HG02981 (cell line): Measurements from ENCODE around the gene ADCY4.

ENCODE experiments used
- ATAC-seq: cut with Tn5 transposase; IDR thresholded peaks from one replicate; pipeline ENCODE4 v1.9.1; 2021; ENCODE audit warnings: mild to moderate bottlenecking, moderate library complexity; ENCODE audit not compliant: unreplicated experiment

Gene ADCY4

GRCh38 chr14:24279301-24280186, 55.3 kb downstream of the ADCY4 start:
- no peak for ATAC-seq

GRCh38 chr14:24278424-24278823, 56.4 kb downstream of the ADCY4 start:
- ATAC-seq, result no peak

DNA sequence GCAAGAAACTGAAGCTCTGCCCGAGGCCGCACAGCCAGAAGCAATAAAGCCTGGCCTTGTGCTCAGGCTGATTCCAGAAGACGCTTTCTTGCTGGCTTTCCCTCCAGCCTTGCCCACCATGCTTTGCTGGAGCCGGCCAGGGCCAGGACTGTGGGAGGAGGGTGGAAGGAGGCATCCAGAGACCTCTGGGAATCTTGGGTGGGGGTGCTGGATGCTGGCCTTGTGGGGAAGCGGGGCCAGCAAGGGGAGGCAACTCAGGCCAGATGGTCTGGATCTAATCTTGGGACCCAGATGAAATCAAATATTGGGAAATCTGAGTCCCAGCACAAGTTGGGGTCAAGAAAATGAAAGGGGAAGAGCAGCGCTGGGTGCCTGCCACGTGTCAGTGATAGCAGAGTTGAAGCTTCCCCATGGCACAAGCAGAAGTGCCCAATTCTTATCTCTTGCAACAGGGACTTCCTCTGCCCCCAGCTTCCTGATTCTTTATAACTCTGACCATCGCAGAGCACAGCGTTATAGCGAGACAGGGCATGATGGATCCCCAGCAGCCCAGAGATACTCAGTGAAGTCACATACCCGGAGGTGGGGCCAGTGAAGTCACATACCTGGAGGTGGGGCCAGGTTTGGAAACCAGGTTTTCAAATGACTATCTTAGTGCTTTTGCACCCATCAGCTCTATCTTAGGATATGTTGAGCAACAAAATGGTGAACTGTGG, 57.1 kb downstream of the ADCY4 start:
- ATAC-seq, result no peak

DNA sequence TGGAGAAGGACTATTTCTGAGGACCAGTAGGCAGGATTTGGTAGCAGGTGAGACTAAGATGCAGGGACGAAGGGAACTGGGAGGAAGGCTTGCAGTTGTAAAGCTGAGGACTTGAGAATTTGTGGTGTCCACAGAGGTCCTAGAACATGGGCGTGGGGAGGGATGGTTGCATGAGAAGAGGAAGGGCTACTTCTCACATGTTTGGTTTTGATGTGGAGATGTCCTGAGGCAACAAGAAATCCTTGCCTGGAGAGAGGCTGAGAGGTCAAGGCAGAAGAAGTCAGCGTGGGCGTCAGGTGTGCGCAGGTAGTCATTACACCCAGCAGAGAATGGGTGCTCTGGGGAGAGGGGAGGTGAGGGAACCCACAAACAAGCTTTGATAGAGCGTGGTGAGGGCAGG, 57.8 kb downstream of the ADCY4 start:
- no peak for ATAC-seq

DNA sequence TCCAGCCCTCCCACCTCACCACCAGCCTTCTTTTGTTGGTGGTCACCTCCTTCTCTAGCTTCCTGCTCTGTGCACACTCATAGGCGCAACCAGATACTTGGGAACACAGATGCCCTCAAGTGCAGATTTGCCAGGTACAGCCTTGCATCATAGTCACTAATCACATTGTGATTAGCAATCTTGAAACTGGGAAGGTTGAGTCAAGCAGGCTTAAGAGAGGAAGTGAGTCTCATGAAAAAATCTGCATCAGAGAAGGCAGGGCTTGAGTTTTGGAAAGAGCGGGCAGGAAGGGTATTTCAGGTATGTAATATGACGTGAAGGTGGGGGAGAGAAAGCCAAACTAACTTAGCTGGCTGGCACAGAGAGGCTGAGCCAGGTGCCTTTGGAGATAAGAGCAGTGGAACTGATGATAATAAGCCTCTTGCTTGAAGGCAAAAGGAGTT, 60.7 kb downstream of the ADCY4 start:
- peak; percentile 43 for ATAC-seq

- no peak for ATAC-seq
Measured at GRCh38 chr14:24273422-24273998, 61.4 kb downstream of the ADCY4 start.

GRCh38 chr14:24272467-24272866, 62.4 kb downstream of the ADCY4 start:
- ATAC-seq, result no peak

DNA sequence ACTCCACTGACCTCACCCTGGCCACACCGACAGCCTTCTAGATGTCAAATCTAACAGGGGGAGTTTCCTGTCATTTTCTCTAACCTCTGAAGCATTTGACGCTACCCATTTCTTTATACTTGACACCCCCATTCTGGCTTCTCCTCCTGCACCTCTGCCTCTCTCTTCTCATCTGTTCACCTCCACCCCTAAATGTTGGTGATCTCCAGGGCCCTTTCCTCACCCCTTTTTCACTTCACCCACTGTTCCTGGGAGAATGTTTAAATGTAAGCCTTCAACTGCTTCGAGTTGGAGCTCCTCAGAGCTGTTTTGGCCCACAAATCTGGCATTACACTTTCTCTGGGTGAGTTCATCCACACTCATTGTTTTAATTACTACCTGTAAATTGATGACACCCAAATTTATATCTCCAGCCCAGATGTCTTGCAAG, 63.0 kb downstream of the ADCY4 start:
- no peak for ATAC-seq

DNA sequence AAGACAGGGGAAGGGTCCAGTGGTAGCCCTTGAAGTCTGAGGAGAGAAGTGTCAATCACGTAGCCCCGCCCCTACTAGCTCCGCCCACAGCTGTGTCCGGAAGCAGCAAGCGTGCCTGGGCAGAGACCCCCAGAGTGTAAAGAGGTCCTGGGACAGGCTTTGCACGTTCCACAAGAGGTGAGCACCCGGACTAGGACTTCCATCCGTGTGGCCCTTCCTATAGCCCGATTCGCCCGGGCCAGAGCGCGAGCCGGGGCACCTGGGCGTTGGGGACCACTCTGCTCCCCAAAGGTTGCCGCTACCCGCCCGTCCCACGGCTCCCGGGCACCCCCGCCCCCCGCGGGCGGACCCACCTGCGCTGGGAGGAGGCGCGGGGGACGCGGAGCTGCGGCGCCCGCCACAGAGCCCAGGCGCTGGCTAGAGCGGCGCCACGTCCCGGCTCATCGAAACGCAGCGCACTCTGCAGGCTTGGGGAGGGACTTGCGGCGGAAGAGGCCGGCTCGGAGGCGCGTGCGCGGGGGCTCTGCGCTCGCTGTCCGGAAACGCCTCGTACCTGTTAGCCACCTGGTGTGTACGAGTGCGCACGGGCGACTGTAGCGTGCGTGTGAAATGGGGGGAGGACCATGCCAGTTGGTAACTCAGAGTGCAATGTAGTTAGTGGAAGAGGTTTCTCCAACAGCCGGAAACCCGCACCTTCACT, 63.6 kb downstream of the ADCY4 start, which contains the start of gene RABGGTA:
RABGGTA (minus strand) TSS at position 464 of the 700 bp plus-strand sequence. CDS start 482 bp downstream, outside the sequence.
- peak; percentile 82 for ATAC-seq

DNA sequence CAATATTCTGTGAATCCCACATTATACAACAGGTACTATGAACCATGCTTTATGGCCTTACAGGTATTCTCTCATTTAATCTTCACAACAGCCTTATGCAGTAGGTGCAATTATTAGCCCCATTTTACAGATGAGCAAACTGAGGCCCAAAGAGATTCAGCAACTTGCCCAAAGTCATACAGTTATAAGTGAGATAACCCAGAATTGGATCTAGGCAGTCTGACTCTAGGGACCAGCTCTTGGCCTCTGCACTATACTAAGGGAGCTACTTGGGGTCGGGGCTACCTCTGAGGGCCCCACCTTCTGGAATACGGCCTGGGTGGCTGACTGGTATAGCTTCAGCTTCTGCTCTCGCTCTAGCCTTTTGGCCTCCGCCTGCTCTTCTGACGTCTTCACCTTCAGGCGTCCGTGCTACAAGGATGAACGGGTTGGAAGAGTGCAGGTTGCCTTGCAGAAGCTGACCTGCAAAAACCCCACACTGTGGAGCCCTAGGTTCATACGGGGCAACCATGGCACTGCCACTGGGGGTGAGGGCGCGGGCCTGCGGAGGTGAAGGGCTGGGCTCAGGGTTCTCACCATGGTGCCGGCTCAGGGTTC, 64.2 kb downstream of the ADCY4 start:
- ATAC-seq, result peak; percentile 1

- no peak for ATAC-seq
Measured at GRCh38 chr14:24269910-24270536, 64.8 kb downstream of the ADCY4 start.

GRCh38 chr14:24269368-24269767, 65.5 kb downstream of the ADCY4 start:
- ATAC-seq, result no peak
